NCI-H1417 treated with DMSO at 0.1 percent for 48 hours (cell line): ENCODE measurements around the gene ARHGAP25.
"Not testable (repeated sequence)": the region's sequence is repeated elsewhere in the genome, so short reads cannot be mapped to it uniquely, and the experiment has no call there.

Source experiments
- DNase-seq: peaks from one replicate; lab custom pipeline; 2025; lab: John Stamatoyannopoulos, UW

The ARHGAP25 gene

GRCh38 chr2:68799140-68800026, 64.8 kb downstream of the ARHGAP25 start:
- peak; percentile 43 for DNase-seq

GRCh38 chr2:68800027-68800401, 65.4 kb downstream of the ARHGAP25 start:
- DNase-seq: no peak

- DNase-seq: no peak
These were observed 65.9 kb downstream of the ARHGAP25 start for GRCh38 chr2:68800517-68800916.

GRCh38 chr2:68802161-68802560, 67.5 kb downstream of the ARHGAP25 start:
- not testable (repeated sequence) for DNase-seq

- DNase-seq: no peak
These were observed 70.4 kb downstream of the ARHGAP25 start for GRCh38 chr2:68805025-68805424.

- no peak for DNase-seq
These were observed 72.0 kb downstream of the ARHGAP25 start for GRCh38 chr2:68806511-68807109.

- no peak for DNase-seq
These were observed 73.2 kb downstream of the ARHGAP25 start for GRCh38 chr2:68807821-68808266.

- DNase-seq: no peak
These were observed 75.0 kb downstream of the ARHGAP25 start for GRCh38 chr2:68809324-68810240.

GRCh38 chr2:68811364-68811763, 76.8 kb downstream of the ARHGAP25 start:
- no peak for DNase-seq

GRCh38 chr2:68812251-68812650, 77.6 kb downstream of the ARHGAP25 start:
- DNase-seq: no peak

GRCh38 chr2:68813596-68813995, 79.0 kb downstream of the ARHGAP25 start:
- DNase-seq: no peak

GRCh38 chr2:68817306-68817705, 82.7 kb downstream of the ARHGAP25 start:
- DNase-seq: no peak

- no peak for DNase-seq
These were observed 84.9 kb downstream of the ARHGAP25 start for GRCh38 chr2:68819556-68819955.

GRCh38 chr2:68822207-68822872, 87.7 kb downstream of the ARHGAP25 start:
- DNase-seq: no peak

- DNase-seq: no peak
These were observed 90.2 kb downstream of the ARHGAP25 start for GRCh38 chr2:68824831-68825230.

GRCh38 chr2:68825866-68826265, 91.3 kb downstream of the ARHGAP25 start:
- DNase-seq: no peak

- DNase-seq: no peak
These were observed 93.1 kb downstream of the ARHGAP25 start for GRCh38 chr2:68827666-68828065.

- no peak for DNase-seq
These were observed 94.5 kb downstream of the ARHGAP25 start for GRCh38 chr2:68828887-68829708.

GRCh38 chr2:68829749-68830148, 95.1 kb downstream of the ARHGAP25 start:
- DNase-seq: no peak

GRCh38 chr2:68831686-68832232, 97.1 kb downstream of the ARHGAP25 start:
- DNase-seq: no peak
